ENCODE measurements around the gene CFAP70. TPM values are rescaled to one million over a fixed set of nuclear protein-coding genes. Genes with fewer than 3 reads are reported as not detected.
"Not testable (repeated sequence)": the region's sequence is repeated elsewhere in the genome, so short reads cannot be mapped to it uniquely, and the experiment has no call there.

CFAP70 gene
- polyA plus RNA-seq, 1 experiment, result 0.24 TPM

DNA sequence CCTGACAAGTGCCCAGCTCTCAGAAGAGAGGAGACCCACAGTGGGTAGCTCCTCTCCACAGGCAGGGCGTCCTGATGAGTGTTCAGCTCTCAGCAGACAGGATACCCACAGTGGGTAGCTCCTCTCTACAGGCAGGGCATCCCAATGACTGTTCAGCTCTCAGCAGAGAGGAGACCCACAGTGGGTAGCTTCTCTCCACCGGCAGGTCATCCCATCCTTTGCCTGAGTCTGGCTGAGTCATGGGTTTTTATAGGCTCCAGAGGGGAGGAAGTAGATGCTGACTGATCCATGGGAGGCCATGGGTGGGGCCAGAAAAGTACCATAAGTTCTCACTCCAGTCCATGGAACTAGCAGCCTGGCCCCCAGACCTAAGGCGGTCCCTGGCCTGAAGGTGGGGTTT is 18.5 kb downstream of the CFAP70 start:
- CTCF ChIA-PET, result no interaction called here
- POLR2A ChIA-PET, result interaction anchor here (0.5 kb wide), 1 partner anchor 25 kb away, joined by 3 read pairs; no protein-coding TSS in a partner anchor
- no peak overlapping the region for H3K27ac ChIP-seq (ENCODE audit: low read depth, low read length)
- no peak overlapping the region for H3K4me3 ChIP-seq (ENCODE audit: low read depth, low read length)
- no peak for DNase-seq (ENCODE audit: low read depth, low spot score)
- TF ChIP-seq, protein P1, sequence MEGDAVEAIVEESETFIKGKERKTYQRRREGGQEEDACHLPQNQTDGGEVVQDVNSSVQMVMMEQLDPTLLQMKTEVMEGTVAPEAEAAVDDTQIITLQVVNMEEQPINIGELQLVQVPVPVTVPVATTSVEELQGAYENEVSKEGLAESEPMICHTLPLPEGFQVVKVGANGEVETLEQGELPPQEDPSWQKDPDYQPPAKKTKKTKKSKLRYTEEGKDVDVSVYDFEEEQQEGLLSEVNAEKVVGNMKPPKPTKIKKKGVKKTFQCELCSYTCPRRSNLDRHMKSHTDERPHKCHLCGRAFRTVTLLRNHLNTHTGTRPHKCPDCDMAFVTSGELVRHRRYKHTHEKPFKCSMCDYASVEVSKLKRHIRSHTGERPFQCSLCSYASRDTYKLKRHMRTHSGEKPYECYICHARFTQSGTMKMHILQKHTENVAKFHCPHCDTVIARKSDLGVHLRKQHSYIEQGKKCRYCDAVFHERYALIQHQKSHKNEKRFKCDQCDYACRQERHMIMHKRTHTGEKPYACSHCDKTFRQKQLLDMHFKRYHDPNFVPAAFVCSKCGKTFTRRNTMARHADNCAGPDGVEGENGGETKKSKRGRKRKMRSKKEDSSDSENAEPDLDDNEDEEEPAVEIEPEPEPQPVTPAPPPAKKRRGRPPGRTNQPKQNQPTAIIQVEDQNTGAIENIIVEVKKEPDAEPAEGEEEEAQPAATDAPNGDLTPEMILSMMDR (IDR thresholded peaks at IDR 0.05; ENCODE audit: low read depth, low read length), result no peak
- peaks cover 10% of the 10 kb centered on the region; the same call in 1 of the 2 replicates for H3K9me3 ChIP-seq (ENCODE audit: control insufficient read depth, insufficient read depth, low read length)
- H3K27me3 ChIP-seq (ENCODE audit: control insufficient read depth, insufficient read depth, low read length), result no peaks in the 10 kb centered on the region

DNA sequence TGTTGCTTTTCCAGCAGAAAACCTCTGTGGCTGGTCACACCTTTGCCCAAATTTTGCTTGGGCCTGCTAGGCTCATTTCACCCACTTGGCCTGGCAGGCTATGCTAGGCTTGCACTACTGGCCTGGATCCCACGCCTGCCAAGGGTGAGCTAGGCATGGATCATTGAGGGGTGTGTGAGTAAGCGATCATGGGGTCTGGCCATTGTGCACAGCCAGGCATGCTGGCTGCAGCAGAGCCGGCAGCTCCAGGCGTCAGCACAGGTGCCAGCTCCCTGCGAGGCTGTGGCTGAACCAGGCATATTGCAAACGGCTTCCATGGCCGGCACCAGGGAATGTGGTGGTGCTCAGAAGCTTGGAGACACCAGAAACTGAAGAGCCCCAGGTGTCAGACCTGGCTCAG is 19.2 kb downstream of the CFAP70 start:
- H3K27me3 ChIP-seq (ENCODE audit: control insufficient read depth, insufficient read depth, low read length), result no peaks in the 10 kb centered on the region
- no peak for DNase-seq (ENCODE audit: low read depth, low spot score)
- H3K4me3 ChIP-seq (ENCODE audit: low read depth, low read length), result no peak overlapping the region
- H3K9me3 ChIP-seq (ENCODE audit: control insufficient read depth, insufficient read depth, low read length), result peaks cover 10% of the 10 kb centered on the region; the same call in 1 of the 2 replicates
- TF ChIP-seq, protein P1 (IDR thresholded peaks at IDR 0.05; ENCODE audit: low read depth, low read length), result no peak
- H3K27ac ChIP-seq (ENCODE audit: low read depth, low read length), result no peak overlapping the region
- POLR2A ChIA-PET, result interaction anchor here (0.5 kb wide), 1 partner anchor 24 kb away, joined by 3 read pairs; no protein-coding TSS in a partner anchor
- CTCF ChIA-PET, result no interaction called here

DNA sequence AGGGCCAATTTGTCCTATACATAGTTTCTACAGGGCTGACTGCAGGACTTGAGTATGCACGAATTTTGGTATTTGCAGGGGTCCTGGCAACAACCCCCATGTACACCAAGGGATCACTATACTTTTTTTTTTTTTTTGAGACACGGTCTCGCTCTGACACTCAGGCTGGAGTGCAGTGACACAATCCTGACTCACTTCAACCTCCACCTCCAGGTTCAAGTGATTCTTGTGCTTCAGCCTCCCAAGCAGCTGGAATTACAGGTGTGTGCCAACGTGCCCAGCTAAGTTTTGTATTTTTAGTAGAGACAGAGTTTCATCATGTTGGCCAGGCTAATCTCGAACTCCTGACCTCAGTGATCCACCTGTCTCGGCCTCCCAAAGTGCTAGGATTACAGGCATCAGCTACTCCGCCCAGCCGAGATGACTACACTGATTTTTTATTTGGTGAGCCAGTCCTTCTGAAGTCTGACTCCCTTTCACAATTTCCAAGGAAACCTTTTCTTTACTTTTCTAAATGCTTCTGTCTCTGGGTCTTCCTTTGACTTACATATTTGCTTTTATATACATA is 19.8 kb downstream of the CFAP70 start:
- no peak overlapping the region for H3K4me3 ChIP-seq (ENCODE audit: low read depth, low read length)
- no peak overlapping the region for H3K27ac ChIP-seq (ENCODE audit: low read depth, low read length)
- H3K27me3 ChIP-seq (ENCODE audit: control insufficient read depth, insufficient read depth, low read length), result no peaks in the 10 kb centered on the region
- CTCF ChIA-PET, result no interaction called here
- H3K9me3 ChIP-seq (ENCODE audit: control insufficient read depth, insufficient read depth, low read length), result peaks cover 10% of the 10 kb centered on the region; the same call in 1 of the 2 replicates
- no peak for DNase-seq (ENCODE audit: low read depth, low spot score)
- TF ChIP-seq, protein P1 (IDR thresholded peaks at IDR 0.05; ENCODE audit: low read depth, low read length), result no peak
- POLR2A ChIA-PET, result no interaction called here

DNA sequence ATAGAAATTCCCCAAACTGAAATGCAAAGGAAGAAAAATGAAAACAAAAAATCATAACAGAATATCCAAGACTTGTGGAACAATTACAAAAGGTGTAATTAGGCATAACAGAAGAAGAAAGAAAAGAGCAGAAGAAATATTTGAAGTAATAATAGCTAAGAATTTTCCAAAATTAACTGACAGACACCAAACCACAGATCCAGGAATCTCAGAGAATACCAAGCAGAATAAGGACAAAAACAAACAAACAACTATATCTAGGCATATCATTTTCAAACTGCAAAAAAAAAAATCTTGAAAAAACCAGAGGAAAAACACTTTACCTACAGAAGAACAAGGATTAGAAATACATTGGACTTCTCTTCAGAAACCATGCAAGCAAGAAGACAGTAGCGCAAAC is 25.5 kb downstream of the CFAP70 start:
- Histone ChIP-seq H3K4me3 (ENCODE audit: low read depth, low read length) (no peak overlapping the region), H3K9me3 (ENCODE audit: control insufficient read depth, insufficient read depth, low read length) (no peaks in the 10 kb centered on the region), H3K27ac (ENCODE audit: low read depth, low read length) (no peak overlapping the region), H3K27me3 (ENCODE audit: control insufficient read depth, insufficient read depth, low read length) (peaks cover 12% of the 10 kb centered on the region)
- ChIA-PET POLR2A (no interaction called here), CTCF (no interaction called here)
- TF ChIP-seq, protein P1 (IDR thresholded peaks at IDR 0.05; ENCODE audit: low read depth, low read length), result no peak
- DNase-seq (ENCODE audit: low read depth, low spot score), result no peak

DNA sequence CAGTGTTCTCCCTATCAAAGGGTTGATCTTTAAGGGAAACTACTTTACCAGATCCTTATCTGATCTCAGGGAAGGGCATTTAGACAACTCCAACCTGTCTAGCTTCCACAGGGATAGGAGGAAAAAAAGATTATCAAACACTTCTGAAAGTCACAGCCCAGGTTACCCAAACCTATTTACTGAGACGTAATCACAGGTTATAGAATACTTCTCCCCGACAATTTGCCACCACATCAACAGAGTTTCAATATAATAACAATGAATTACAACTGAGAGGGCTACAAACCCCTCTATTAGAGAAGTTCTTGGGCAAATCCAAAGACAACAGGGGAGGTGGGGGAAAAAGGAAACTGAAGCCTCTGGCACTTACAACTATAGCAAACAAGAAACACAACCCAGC is 26.3 kb downstream of the CFAP70 start:
- Histone ChIP-seq H3K27me3 (ENCODE audit: control insufficient read depth, insufficient read depth, low read length) (peaks cover 12% of the 10 kb centered on the region), H3K4me3 (ENCODE audit: low read depth, low read length) (no peak overlapping the region), H3K9me3 (ENCODE audit: control insufficient read depth, insufficient read depth, low read length) (no peaks in the 10 kb centered on the region), H3K27ac (ENCODE audit: low read depth, low read length) (no peak overlapping the region)
- CTCF ChIA-PET, result no interaction called here
- TF ChIP-seq, protein P1 (IDR thresholded peaks at IDR 0.05; ENCODE audit: low read depth, low read length), result no peak
- DNase-seq (ENCODE audit: low read depth, low spot score), result no peak
- POLR2A ChIA-PET, result no interaction called here

DNA sequence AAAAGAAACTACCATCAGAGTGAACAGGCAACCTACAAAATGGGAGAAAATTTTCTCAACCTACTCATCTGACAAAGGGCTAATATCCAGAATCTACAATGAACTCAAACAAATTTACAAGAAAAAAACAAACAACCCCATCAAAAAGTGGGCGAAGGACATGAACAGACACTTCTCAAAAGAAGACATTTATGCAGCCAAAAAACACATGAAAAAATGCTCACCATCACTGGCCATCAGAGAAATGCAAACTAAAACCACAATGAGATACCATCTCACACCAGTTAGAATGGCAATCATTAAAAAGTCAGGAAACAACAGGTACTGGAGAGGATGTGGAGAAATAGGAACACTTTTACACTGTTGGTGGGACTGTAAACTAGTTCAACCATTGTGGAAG is 30.1 kb downstream of the CFAP70 start:
- H3K9me3 ChIP-seq (ENCODE audit: control insufficient read depth, insufficient read depth, low read length); CTCF ChIA-PET; DNase-seq (ENCODE audit: low read depth, low spot score); H3K4me3 ChIP-seq (ENCODE audit: low read depth, low read length); POLR2A ChIA-PET; H3K27ac ChIP-seq (ENCODE audit: low read depth, low read length): not testable (repeated sequence)
- peaks cover 12% of the 10 kb centered on the region for H3K27me3 ChIP-seq (ENCODE audit: control insufficient read depth, insufficient read depth, low read length)

DNA sequence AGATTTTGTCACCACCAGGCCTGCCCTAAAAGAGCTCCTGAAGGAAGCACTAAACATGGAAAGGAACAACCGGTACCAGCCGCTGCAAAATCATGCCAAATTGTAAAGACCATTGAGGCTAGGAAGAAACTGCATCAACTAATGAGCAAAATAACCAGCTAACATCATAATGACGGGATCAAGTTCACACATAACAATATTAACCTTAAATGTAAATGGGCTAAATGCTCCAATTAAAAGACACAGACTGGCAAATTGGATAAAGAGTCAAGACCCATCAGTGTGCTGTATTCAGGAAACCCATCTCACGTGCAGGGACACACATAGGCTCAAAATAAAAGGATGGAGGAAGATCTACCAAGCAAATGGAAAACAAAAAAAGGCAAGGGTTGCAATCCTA is 33.4 kb downstream of the CFAP70 start:
- H3K27ac ChIP-seq (ENCODE audit: low read depth, low read length); H3K27me3 ChIP-seq (ENCODE audit: control insufficient read depth, insufficient read depth, low read length); H3K4me3 ChIP-seq (ENCODE audit: low read depth, low read length); CTCF ChIA-PET; DNase-seq (ENCODE audit: low read depth, low spot score); POLR2A ChIA-PET; H3K9me3 ChIP-seq (ENCODE audit: control insufficient read depth, insufficient read depth, low read length): not testable (repeated sequence)

DNA sequence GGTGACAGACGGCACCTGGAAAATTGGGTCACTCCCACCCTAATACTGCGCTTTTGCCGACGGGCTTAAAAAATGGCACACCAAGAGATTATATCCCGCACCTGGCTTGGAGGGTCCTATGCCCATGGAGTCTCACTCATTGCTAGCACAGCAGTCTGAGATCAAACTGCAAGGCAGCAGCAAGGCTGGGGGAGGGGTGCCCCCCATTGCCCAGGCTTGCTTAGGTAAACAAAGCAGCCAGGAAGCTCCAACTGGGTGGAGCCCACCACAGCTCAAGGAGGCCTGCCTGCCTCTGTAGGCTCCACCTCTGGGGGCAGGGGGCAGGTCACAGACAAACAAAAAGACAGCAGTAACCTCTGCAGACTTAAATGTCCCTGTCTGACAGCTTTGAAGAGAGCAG is 35.1 kb downstream of the CFAP70 start:
- H3K27me3 ChIP-seq (ENCODE audit: control insufficient read depth, insufficient read depth, low read length); H3K27ac ChIP-seq (ENCODE audit: low read depth, low read length); CTCF ChIA-PET; H3K4me3 ChIP-seq (ENCODE audit: low read depth, low read length); DNase-seq (ENCODE audit: low read depth, low spot score); H3K9me3 ChIP-seq (ENCODE audit: control insufficient read depth, insufficient read depth, low read length); POLR2A ChIA-PET: not testable (repeated sequence)
